GM12878 (cell line): Measurements from ENCODE around the gene AK4. TPM values are rescaled to one million over a fixed set of nuclear protein-coding genes. Genes with fewer than 3 reads are reported as not detected.
A peak's percentile ranks its signal among the peaks of the same experiment; 100 is the strongest.

ENCODE experiments used
- ATAC-seq: fragments of 200-7000 bp; cut with Tn5 transposase; 3 replicates; pipeline ENCODE4 v1.9.1; 2020; ENCODE audit warnings: mild to moderate bottlenecking, moderate library complexity
- BruUV-seq: library from RNA; stranded (reverse); fragments of 400-500 nt; replicated peaks from 2 replicates; lab custom pipeline; 2021; lab: Mats Ljungman, UMichigan
- CTCF ChIA-PET: fragments of 300-600 bp; sonication (Branson Sonifier 250); formaldehyde crosslinking; extraction: SDS; loops from one replicate; lab custom pipeline; 2021; ENCODE audit warnings: inconsistent platforms; lab: Yijun Ruan, JAX
- POLR2A ChIA-PET: fragments of 350-600 bp; formaldehyde crosslinking; extraction: SDS; loops from one replicate; lab custom pipeline; 2021; ENCODE audit warnings: inconsistent platforms; lab: Charles Lee
- RAD21 ChIA-PET: fragments of 300-600 bp; sonication (Branson Sonifier 250); formaldehyde crosslinking; loops from one replicate; lab custom pipeline; 2023; ENCODE audit warnings: antibody characterized with exemption; ENCODE audit not compliant: unreplicated experiment; lab: Charles Lee
- SMC1A ChIA-PET: fragments of 300-600 bp; sonication (Branson Sonifier 250); formaldehyde crosslinking; loops from one replicate; lab custom pipeline; 2023; ENCODE audit not compliant: unreplicated experiment, uncharacterized antibody; lab: Charles Lee
- DNase-seq: peaks from one replicate; pipeline ENCODE4 v3.0.0-alpha.2; 2011; ENCODE audit warnings: low read depth, low spot score
- FAIRE-seq: peaks from 3 replicates; lab custom pipeline; 2011; peaks lifted over from hg19 to GRCh38; lab: Jason Lieb, UNC
- H2AFZ ChIP-seq: 2 replicates; pipeline ENCODE4 v1.6.0; 2011; ENCODE audit warnings: low read depth, low read length, control low read depth; ENCODE audit not compliant: control insufficient read depth
- H3K27ac ChIP-seq: 2 replicates; pipeline ENCODE4 v1.5.1; 2011; ENCODE audit warnings: control low read depth; ENCODE audit not compliant: control insufficient read depth, insufficient read depth
- H3K27me3 ChIP-seq, 2 experiments: replicated peaks in 1 of 2; 2 replicates each; pipeline versions ENCODE4 v1.6.0 to v1.6.1; 2011; ENCODE audit warnings: low read length in 1 of 2; ENCODE audit not compliant: control insufficient read depth in 2 of 2, insufficient read depth in 2 of 2
- H3K36me3 ChIP-seq, 2 experiments: 2 replicates each; pipeline ENCODE4 v1.5.1; 2011; ENCODE audit warnings: low read length in 1 of 2; ENCODE audit not compliant: control insufficient read depth in 2 of 2, insufficient read depth in 2 of 2
- H3K4me1 ChIP-seq: 2 replicates; pipeline ENCODE4 v1.6.1; 2011; ENCODE audit warnings: mild to moderate bottlenecking, low read length, moderate library complexity, mixed read lengths; ENCODE audit not compliant: control insufficient read depth, insufficient read depth
- H3K4me2 ChIP-seq: 2 replicates; pipeline ENCODE4 v1.6.0; 2011; ENCODE audit warnings: control low read depth; ENCODE audit not compliant: control insufficient read depth, insufficient read depth
- H3K4me3 ChIP-seq: fragments of 200-600 bp; sonication (generic); 2 replicates; pipeline ENCODE4 v1.5.1; 2016
- H3K79me2 ChIP-seq: 2 replicates; pipeline ENCODE4 v1.6.0; 2011; ENCODE audit warnings: low read length; ENCODE audit not compliant: control insufficient read depth, insufficient read depth
- H3K9ac ChIP-seq: 2 replicates; pipeline ENCODE4 v1.8.0; 2011; ENCODE audit warnings: low read length, control low read depth, mixed read lengths; ENCODE audit not compliant: control insufficient read depth, insufficient read depth
- H3K9me3 ChIP-seq: replicated peaks from 3 replicates; pipeline ENCODE4 v1.5.1; 2011; ENCODE audit warnings: mild to moderate bottlenecking, low read length; ENCODE audit not compliant: control insufficient read depth, insufficient read depth
- H4K20me1 ChIP-seq: 2 replicates; pipeline ENCODE4 v1.6.0; 2011; ENCODE audit not compliant: control insufficient read depth, insufficient read depth
- ATF3 ChIP-seq: IDR thresholded peaks from 2 replicates; pipeline ENCODE4 v1.6.1; 2011; ENCODE audit warnings: low read depth, mild to moderate bottlenecking, low read length, moderate library complexity, borderline replicate concordance; ENCODE audit errors: extremely low read depth
- ATF7 ChIP-seq: fragments of 450-650 bp; IDR thresholded peaks from 2 replicates; pipeline ENCODE4 v1.6.1; 2016; ENCODE audit warnings: low read depth, mild to moderate bottlenecking
- CHD4 ChIP-seq: fragments of 200-600 bp; sonication (generic); IDR thresholded peaks from 2 replicates; pipeline ENCODE4 v1.6.1; 2016; ENCODE audit warnings: mild to moderate bottlenecking
- FOXM1 ChIP-seq: IDR thresholded peaks from 2 replicates; pipeline ENCODE4 v1.6.1; 2012; ENCODE audit warnings: low read depth, mild to moderate bottlenecking, inconsistent platforms, low read length, moderate library complexity
- GABPA ChIP-seq: IDR thresholded peaks from 2 replicates; pipeline ENCODE4 v1.6.1; 2014; ENCODE audit warnings: antibody characterized with exemption, low read depth, mild to moderate bottlenecking, inconsistent platforms
- IKZF2 ChIP-seq, 2 experiments: fragments of 450-650 bp; IDR thresholded peaks; 2 replicates each; pipeline ENCODE4 v1.6.1; 2017; ENCODE audit warnings: mild to moderate bottlenecking in 2 of 2, moderate library complexity in 2 of 2
- JUND ChIP-seq: IDR thresholded peaks from 2 replicates; pipeline ENCODE4 v1.6.1; 2012; ENCODE audit warnings: low read depth, mild to moderate bottlenecking, low read length, improper control_type of control experiment, moderate library complexity
- KLF5 ChIP-seq: fragments of 450-650 bp; IDR thresholded peaks from 2 replicates; pipeline ENCODE4 v1.6.1; 2014; ENCODE audit warnings: mild to moderate bottlenecking; ENCODE audit not compliant: partially characterized antibody
- NFYB ChIP-seq: IDR thresholded peaks from 2 replicates; pipeline ENCODE4 v1.6.1; 2011; ENCODE audit warnings: low read depth, mild to moderate bottlenecking, low read length, improper control_type of control experiment, moderate library complexity; ENCODE audit not compliant: insufficient read depth
- POLR2AphosphoS5 ChIP-seq: IDR thresholded peaks from 2 replicates; pipeline ENCODE4 v1.6.1; 2011; ENCODE audit warnings: mild to moderate bottlenecking, low read length, inconsistent platforms
- TCF12 ChIP-seq: IDR thresholded peaks from 2 replicates; pipeline ENCODE4 v1.6.1; 2011; ENCODE audit warnings: low read depth, mild to moderate bottlenecking, low read length
- YBX1 ChIP-seq: fragments of 450-650 bp; IDR thresholded peaks from 2 replicates; pipeline ENCODE4 v1.6.1; 2016; ENCODE audit warnings: antibody characterized with exemption
- ZBTB33 ChIP-seq: fragments of 450-650 bp; IDR thresholded peaks from 2 replicates; pipeline ENCODE4 v1.6.1; 2017; ENCODE audit warnings: mild to moderate bottlenecking
- whole genome bisulfite sequencing: methylation state at CpG from one replicate; pipeline ENCODE4 v1.1.6; 2016; ENCODE audit warnings: low lambda C conversion rate; ENCODE audit not compliant: insufficient replicate concordance, insufficient coverage; ENCODE audit errors: missing lambda C conversion rate; 5-methylcytosine and 5-hydroxymethylcytosine counted together
- in situ Hi-C: fragments of 300-500 bp; cut with MboI; formaldehyde crosslinking; loops from 9 replicates; pipeline ENCODE4 v1.14.3; 2018; ENCODE audit warnings: mixed read lengths
- intact Hi-C: fragments of 100-400 bp; cut with micrococcal nuclease; formaldehyde crosslinking; loops from one replicate; pipeline ENCODE4 v1.14.2; 2022; ENCODE audit not compliant: unreplicated experiment
- polyA plus RNA-seq, 11 experiments: library from polyadenylated mRNA; depleted of rRNA in 4 of 11; unstranded in 6 of 11; stranded (reverse) in 5 of 11; fragments of >200 nt; fragmentation: Nextera tagmentation in 4 of 11; fragmentation: Illumina TruSeq in 1 of 11; extraction: Ambion mirVana in 4 of 11; extraction: Trizol in 1 of 11; gene quantifications; 1 replicate in 1 of 11; 2 replicates in 10 of 11; pipeline versions ENCODE4 v1.2.1 to v1.2.3, GENCODE V29; 2011 to 2016; ENCODE audit warnings: inconsistent platforms in 2 of 11, missing spikeins in 2 of 11, low read depth in 1 of 11
- total RNA-seq, 4 experiments: library from RNA; depleted of rRNA in 3 of 4; stranded (reverse); fragments of >200 nt in 3 of 4; fragmentation: Illumina TruSeq in 1 of 4; extraction: Trizol in 1 of 4; gene quantifications; 2 replicates each; pipeline versions ENCODE4 v1.2.1 to v1.2.3, GENCODE V29; 2013 to 2021

The AK4 gene
- total and polyA plus RNA-seq, 10 of the 15 experiments (the other 5 are each of a cell fraction or from before 2014, with no cell fraction given): 23.9 to 161 (median 49.0) TPM

DNA sequence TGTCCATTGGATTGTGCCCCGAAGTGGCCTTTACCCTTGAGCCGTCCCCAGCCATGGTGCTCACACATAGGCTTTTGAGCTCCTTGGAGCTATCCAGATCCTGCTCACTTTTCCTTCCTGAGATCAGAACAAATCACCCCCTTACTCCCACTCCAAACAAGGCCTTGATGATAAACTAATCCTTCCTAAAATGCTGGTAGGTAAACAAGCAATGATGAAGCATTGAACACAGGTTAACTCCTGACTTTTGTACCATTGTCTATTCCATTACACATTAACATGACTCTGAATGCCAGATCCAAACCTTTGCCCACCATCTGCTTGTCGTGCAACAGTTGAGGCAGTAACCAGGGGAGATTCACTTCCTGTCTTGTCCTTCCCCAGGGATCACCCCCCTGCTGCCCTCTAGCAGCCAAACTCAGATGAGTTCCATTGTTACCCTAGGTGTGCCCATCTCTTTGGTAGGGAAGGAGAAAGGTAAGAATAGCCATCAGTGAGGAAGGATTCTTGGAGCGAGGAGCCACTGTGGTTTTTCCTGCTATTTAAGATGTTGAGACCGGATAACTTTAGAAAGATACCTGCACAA, 81.8 kb downstream of the AK4 start:
- H3K27me3 ChIP-seq: no peaks in the 10 kb centered on the region
- RAD21 ChIA-PET: interaction anchor here (0.8 to 1.3 kb wide), 3 partner anchors 12 to 22 kb away, joined by 3 to 4 read pairs (median 3); no protein-coding TSS in a partner anchor

GRCh38 chr1:65230731-65231481, 82.9 kb downstream of the AK4 start:
- FAIRE-seq (no peak), DNase-seq (no peak), ATAC-seq (peak; percentile 65)
- H3K4me2 ChIP-seq: no peak overlapping the region
- no peaks in the 10 kb centered on the region for H3K4me1 ChIP-seq
- ChIA-PET RAD21 (interaction anchor here (1.2 kb wide), 1 partner anchor 15 kb away, joined by 3 read pairs; no protein-coding TSS in a partner anchor), POLR2A (interaction anchor here (1.3 kb wide), 1 partner anchor 18 kb away, joined by 3 read pairs; no protein-coding TSS in a partner anchor), CTCF (interaction anchor here (1.1 to 2.4 kb wide), 8 partner anchors 11 to 457 kb away, joined by 3 to 11 read pairs (median 6); no protein-coding TSS in a partner anchor), SMC1A (interaction anchor here (0.8 to 1.4 kb wide), 8 partner anchors 9 to 229 kb away, joined by 3 to 7 read pairs (median 4); no protein-coding TSS in a partner anchor)
- 0% methylated on average over 1 of the region's 1 CpG for WGBS
- H3K27ac ChIP-seq: no peak overlapping the region
- H2AFZ ChIP-seq: no peak overlapping the region
- H3K9me3 ChIP-seq: no peaks in the 10 kb centered on the region
- H3K9ac ChIP-seq: no peak overlapping the region
- no peaks in the 10 kb centered on the region for H4K20me1 ChIP-seq
- intact Hi-C loops: loop anchor here (10.0 kb wide), 1 partner anchor 204 kb away; no protein-coding TSS in a partner anchor
- no peaks in the 10 kb centered on the region for H3K27me3 ChIP-seq
- H3K36me3 ChIP-seq: no peaks in the 10 kb centered on the region; a peak in 1 of 4 replicates
- no TSS peak for BruUV-seq
- in situ Hi-C loops: loop anchor here (10.0 kb wide), 1 partner anchor 1014 kb away; no protein-coding TSS in a partner anchor
- H3K79me2 ChIP-seq: no peaks in the 10 kb centered on the region
- no peak overlapping the region for H3K4me3 ChIP-seq
- no peak for TF ChIP-seq TCF12
- TF ChIP-seq IKZF2 (IDR thresholded peaks at IDR 0.05): no peak
- no peak for TF ChIP-seq KLF5
- TF ChIP-seq YBX1: no peak
- TF ChIP-seq NFYB: no peak
- no peak for TF ChIP-seq ATF3
- TF ChIP-seq ZBTB33: no peak
- no peak for TF ChIP-seq ATF7
- no peak for TF ChIP-seq CHD4

More for the DNA sequence above, 81.8 kb downstream of the AK4 start:
- BruUV-seq: no TSS peak
- Histone ChIP-seq H3K9me3 (no peaks in the 10 kb centered on the region), H3K9ac (no peak overlapping the region), H3K79me2 (no peaks in the 10 kb centered on the region), H3K27ac (no peak overlapping the region), H4K20me1 (no peaks in the 10 kb centered on the region), H2AFZ (no peak overlapping the region), H3K4me2 (no peak overlapping the region), H3K4me3 (no peak overlapping the region), H3K4me1 (no peaks in the 10 kb centered on the region), H3K36me3 (peaks cover 0 to 3% of the 10 kb centered on the region in 2 experiments; a peak in 1 of 4 replicates)
- 57% methylated on average over 5 of the region's 5 CpGs for WGBS
- ChIA-PET SMC1A (interaction anchor here (0.5 to 1.6 kb wide), 7 partner anchors 8 to 637 kb away, joined by 3 to 5 read pairs (median 3); no protein-coding TSS in a partner anchor), CTCF (interaction anchor here (0.7 to 2.4 kb wide), 7 partner anchors 11 to 455 kb away, joined by 3 to 10 read pairs (median 5); no protein-coding TSS in a partner anchor), POLR2A (interaction anchor here (1.3 kb wide), 1 partner anchor 17 kb away, joined by 3 read pairs; no protein-coding TSS in a partner anchor)
- intact Hi-C loops: loop anchor here (10.0 kb wide), 1 partner anchor 205 kb away; no protein-coding TSS in a partner anchor
- ATAC-seq (no peak), FAIRE-seq (no peak), DNase-seq (no peak)
- in situ Hi-C loops: loop anchor here (10.0 kb wide), 1 partner anchor 1015 kb away; no protein-coding TSS in a partner anchor
- TF ChIP-seq POLR2AphosphoS5 (0 out of 2 replicates have a peak, but pooled peaks have one; percentile 34), JUND (no peak), GABPA (no peak), FOXM1 (no peak)
